HEK293 (cell line): ENCODE measurements around the gene CDK19.
"Not testable (repeated sequence)": the region's sequence is repeated elsewhere in the genome, so short reads cannot be mapped to it uniquely, and the experiment has no call there.

Experiments
- MEIS1 ChIP-seq: sonication (generic); formaldehyde crosslinking; IDR thresholded peaks from 2 replicates; pipeline ENCODE4 v1.8.1; 2022; ENCODE audit warnings: missing genetic modification reagents, mild to moderate bottlenecking, borderline replicate concordance
- ZNF561 ChIP-seq: fragments of 450-650 bp; IDR thresholded peaks from 2 replicates; pipeline ENCODE4 v1.5.1; 2018; ENCODE audit warnings: missing biosample characterization, missing genetic modification characterization, borderline replicate concordance
- TF ChIP-seq, protein P1 (sequence below): fragments of 450-650 bp; formaldehyde crosslinking; IDR thresholded peaks from 2 replicates; pipeline ENCODE4 v1.5.1; 2016; ENCODE audit warnings: missing biosample characterization, missing genetic modification characterization
- TF ChIP-seq, protein P2 (sequence below): fragments of 450-650 bp; formaldehyde crosslinking; IDR thresholded peaks from 2 replicates; pipeline ENCODE4 v1.5.1; 2016; ENCODE audit warnings: missing biosample characterization, missing genetic modification characterization, low read depth

DNA sequence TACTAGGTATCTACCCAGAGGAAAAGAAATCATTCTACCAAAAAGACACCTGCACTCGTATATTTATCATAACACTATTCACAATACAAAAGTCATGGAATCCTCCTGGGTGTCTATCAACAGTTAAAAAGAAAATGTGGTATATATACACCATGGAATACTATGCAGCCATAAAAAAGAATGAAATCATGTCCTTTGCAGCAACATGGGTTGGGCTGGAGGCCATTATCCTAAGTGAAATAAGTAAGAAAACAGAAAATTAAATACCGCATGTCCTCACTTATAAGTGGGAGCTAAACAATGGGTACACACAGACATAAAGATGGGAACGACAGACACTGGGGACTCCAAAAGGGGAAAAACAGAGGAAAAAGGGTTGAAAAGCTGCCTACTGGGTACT, 13.1 kb downstream of the CDK19 start:
- TF ChIP-seq ZNF561, MEIS1: not testable (repeated sequence)
- TF ChIP-seq, protein P1, sequence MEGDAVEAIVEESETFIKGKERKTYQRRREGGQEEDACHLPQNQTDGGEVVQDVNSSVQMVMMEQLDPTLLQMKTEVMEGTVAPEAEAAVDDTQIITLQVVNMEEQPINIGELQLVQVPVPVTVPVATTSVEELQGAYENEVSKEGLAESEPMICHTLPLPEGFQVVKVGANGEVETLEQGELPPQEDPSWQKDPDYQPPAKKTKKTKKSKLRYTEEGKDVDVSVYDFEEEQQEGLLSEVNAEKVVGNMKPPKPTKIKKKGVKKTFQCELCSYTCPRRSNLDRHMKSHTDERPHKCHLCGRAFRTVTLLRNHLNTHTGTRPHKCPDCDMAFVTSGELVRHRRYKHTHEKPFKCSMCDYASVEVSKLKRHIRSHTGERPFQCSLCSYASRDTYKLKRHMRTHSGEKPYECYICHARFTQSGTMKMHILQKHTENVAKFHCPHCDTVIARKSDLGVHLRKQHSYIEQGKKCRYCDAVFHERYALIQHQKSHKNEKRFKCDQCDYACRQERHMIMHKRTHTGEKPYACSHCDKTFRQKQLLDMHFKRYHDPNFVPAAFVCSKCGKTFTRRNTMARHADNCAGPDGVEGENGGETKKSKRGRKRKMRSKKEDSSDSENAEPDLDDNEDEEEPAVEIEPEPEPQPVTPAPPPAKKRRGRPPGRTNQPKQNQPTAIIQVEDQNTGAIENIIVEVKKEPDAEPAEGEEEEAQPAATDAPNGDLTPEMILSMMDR (tag by site-specific recombination), result not testable (repeated sequence)
- TF ChIP-seq, protein P2, sequence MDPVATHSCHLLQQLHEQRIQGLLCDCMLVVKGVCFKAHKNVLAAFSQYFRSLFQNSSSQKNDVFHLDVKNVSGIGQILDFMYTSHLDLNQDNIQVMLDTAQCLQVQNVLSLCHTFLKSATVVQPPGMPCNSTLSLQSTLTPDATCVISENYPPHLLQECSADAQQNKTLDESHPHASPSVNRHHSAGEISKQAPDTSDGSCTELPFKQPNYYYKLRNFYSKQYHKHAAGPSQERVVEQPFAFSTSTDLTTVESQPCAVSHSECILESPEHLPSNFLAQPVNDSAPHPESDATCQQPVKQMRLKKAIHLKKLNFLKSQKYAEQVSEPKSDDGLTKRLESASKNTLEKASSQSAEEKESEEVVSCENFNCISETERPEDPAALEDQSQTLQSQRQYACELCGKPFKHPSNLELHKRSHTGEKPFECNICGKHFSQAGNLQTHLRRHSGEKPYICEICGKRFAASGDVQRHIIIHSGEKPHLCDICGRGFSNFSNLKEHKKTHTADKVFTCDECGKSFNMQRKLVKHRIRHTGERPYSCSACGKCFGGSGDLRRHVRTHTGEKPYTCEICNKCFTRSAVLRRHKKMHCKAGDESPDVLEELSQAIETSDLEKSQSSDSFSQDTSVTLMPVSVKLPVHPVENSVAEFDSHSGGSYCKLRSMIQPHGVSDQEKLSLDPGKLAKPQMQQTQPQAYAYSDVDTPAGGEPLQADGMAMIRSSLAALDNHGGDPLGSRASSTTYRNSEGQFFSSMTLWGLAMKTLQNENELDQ (tag by site-specific recombination), result not testable (repeated sequence)
